Measurements from ENCODE around the gene TGM2. TPM values are rescaled to one million over a fixed set of nuclear protein-coding genes. Genes with fewer than 3 reads are reported as not detected.

TGM2 gene
- total RNA-seq, 1 donor from 2014 or later: 362 TPM

DNA sequence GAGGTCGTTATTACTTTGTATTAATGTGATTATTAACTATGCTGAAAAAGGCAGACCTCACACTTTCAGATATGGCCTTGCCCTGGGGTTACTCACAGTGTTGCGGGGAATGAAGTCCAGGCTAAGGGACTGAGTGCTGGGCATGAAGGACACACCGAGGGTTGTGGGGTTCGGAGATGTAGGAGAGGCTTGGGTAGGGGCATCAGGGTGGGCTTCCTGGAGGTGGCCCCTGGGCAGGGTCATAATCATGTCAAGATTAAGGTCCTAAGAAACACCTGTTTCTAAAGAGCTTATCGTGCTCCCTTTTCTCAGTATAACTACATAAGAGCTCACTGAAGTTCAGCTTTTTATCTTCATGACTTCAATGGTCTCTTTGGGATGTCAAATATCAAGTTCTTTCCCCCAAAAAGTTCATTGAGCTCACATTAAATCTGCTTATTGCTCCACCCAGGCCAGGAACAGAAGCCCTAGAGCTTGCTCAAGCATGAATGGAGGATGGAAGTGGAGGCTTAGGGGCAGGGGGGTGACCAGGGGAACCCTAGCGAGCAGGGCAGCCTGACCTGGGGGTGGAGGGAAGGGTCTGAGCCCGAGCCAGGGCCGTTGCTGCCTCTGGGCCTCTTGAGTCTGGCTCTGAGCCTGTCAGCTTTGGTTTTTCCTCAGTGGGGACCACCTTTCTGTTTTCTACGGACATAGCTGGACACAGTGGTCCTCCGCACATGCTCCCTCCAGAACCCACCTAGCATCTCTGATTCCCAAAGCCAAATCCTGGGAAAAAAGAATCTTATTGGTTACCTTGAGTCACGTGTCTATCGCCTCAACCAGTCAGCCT, 37.3 kb upstream of the TGM2 start:
- no peak overlapping the region for H3K4me3 ChIP-seq
- no peaks in the 10 kb centered on the region for H3K36me3 ChIP-seq
- TF ChIP-seq, protein P1, sequence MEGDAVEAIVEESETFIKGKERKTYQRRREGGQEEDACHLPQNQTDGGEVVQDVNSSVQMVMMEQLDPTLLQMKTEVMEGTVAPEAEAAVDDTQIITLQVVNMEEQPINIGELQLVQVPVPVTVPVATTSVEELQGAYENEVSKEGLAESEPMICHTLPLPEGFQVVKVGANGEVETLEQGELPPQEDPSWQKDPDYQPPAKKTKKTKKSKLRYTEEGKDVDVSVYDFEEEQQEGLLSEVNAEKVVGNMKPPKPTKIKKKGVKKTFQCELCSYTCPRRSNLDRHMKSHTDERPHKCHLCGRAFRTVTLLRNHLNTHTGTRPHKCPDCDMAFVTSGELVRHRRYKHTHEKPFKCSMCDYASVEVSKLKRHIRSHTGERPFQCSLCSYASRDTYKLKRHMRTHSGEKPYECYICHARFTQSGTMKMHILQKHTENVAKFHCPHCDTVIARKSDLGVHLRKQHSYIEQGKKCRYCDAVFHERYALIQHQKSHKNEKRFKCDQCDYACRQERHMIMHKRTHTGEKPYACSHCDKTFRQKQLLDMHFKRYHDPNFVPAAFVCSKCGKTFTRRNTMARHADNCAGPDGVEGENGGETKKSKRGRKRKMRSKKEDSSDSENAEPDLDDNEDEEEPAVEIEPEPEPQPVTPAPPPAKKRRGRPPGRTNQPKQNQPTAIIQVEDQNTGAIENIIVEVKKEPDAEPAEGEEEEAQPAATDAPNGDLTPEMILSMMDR (IDR thresholded peaks at IDR 0.05): no peak
- no peaks in the 10 kb centered on the region for H3K27me3 ChIP-seq (ENCODE audit: low read depth)
- H3K27ac ChIP-seq: no peak overlapping the region
- ATAC-seq: no peak
- H3K4me1 ChIP-seq: peaks cover 4% of the 10 kb centered on the region
- no peak for DNase-seq
- intact Hi-C loops (cut with DNase I): no loop called here
- H3K9me3 ChIP-seq: no peaks in the 10 kb centered on the region

DNA sequence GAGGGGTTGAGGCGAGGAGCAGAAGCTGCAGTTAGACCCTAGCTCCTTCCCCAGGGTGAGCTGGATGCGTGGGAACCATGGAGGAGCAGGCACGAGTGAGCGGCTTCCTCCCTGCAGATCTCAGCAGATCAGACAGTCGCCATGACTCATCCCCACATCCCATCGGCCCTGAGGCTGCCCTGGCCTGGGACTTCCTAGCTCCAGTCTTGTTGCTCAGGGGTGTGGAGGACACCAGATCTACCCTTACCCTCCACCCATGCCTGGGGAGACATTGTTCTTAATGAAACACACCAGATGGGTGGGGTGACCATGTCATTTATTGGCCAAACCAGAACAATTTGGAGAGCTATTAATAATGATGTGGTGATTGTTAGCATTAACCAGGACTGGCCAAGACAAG, 36.3 kb upstream of the TGM2 start:
- no peak overlapping the region for H3K4me3 ChIP-seq
- no peaks in the 10 kb centered on the region for H3K27me3 ChIP-seq (ENCODE audit: low read depth)
- intact Hi-C loops (cut with DNase I): no loop called here

DNA sequence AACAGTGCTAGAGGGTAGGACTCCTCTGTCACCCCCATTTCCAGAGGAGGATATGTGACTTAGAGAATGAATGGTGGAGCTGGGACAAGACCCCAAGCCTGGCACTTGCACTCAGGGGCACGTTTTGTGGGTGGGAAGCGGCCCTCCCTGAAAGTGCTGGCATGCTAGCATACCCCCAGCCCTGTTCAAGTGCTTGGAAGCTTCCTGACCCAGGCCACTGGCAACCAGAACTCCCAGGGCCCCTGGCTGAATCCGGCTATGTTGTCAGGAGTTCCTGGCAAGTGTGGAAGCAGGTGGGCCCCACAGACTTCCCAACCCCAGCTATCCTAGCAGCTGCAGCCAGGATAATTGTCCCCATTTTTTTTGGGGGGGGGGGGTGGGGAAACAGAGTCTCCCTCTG, 35.6 kb upstream of the TGM2 start:
- Histone ChIP-seq H3K27ac (no peak overlapping the region), H3K9me3 (no peaks in the 10 kb centered on the region), H3K4me3 (no peak overlapping the region), H3K27me3 (ENCODE audit: low read depth) (no peaks in the 10 kb centered on the region), H3K36me3 (no peaks in the 10 kb centered on the region), H3K4me1 (peaks cover 19% of the 10 kb centered on the region)
- intact Hi-C loops (cut with DNase I): no loop called here
- DNase-seq (no peak), ATAC-seq (no peak)
- TF ChIP-seq, protein P1 (IDR thresholded peaks at IDR 0.05): no peak

More for the DNA sequence above, 36.3 kb upstream of the TGM2 start:
- no peak overlapping the region for H3K27ac ChIP-seq
- TF ChIP-seq, protein P1 (IDR thresholded peaks at IDR 0.05): no peak
- ATAC-seq (peak; percentile 25 to 44), DNase-seq (peak; percentile 62)
- H3K9me3 ChIP-seq: no peaks in the 10 kb centered on the region
- H3K4me1 ChIP-seq: peaks cover 14% of the 10 kb centered on the region
- H3K36me3 ChIP-seq: no peaks in the 10 kb centered on the region

DNA sequence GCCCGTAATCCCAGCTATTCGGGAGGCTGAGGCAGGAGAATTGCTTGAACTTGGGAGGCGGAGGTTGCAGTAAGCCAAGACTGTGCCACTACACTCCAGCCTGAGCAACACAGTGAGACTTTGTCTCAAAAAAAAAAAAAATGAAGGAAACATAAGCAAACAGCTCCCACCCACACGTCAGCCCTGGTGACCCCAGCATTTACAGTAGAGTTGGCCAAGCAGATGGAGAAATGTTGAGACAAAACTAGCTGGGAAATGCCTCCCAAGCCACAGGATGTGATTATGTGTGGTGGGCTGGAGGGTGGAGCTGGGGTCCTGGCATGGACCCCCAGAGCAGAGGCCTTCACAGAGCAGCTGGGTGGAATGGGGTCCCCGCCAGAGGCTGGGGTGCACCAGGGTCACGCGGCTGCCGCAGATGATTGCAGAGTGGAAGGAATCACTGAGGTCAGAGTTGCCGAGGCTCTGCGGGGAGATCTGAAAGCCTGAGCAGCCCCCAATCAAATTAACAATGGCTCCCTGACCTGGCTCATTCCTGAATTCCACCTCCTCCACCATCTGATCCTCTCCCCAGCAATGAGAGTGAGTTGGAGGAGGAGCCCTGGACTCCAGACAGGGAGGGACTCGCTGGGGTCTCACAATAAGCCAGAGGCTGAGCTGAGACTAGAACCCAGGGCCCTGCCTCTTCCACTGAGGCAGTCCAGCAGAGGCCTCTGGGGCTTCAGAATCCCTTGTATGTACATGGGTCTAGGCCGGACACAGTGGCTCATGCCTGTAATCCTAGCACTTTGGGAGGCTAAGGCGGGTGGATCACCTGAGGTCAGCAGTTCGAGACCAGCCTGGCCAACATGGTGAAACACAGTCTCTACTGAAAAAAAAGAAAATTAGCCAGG, 34.7 kb upstream of the TGM2 start:
- intact Hi-C loops (cut with DNase I): no loop called here
- ATAC-seq: no peak
- peaks cover 21% of the 10 kb centered on the region for H3K4me1 ChIP-seq
- no peaks in the 10 kb centered on the region for H3K36me3 ChIP-seq
- TF ChIP-seq, protein P1 (IDR thresholded peaks at IDR 0.05): no peak
- H3K27me3 ChIP-seq (ENCODE audit: low read depth): no peaks in the 10 kb centered on the region
- H3K4me3 ChIP-seq: no peak overlapping the region
- no peaks in the 10 kb centered on the region for H3K9me3 ChIP-seq
- DNase-seq: no peak
- no peak overlapping the region for H3K27ac ChIP-seq

DNA sequence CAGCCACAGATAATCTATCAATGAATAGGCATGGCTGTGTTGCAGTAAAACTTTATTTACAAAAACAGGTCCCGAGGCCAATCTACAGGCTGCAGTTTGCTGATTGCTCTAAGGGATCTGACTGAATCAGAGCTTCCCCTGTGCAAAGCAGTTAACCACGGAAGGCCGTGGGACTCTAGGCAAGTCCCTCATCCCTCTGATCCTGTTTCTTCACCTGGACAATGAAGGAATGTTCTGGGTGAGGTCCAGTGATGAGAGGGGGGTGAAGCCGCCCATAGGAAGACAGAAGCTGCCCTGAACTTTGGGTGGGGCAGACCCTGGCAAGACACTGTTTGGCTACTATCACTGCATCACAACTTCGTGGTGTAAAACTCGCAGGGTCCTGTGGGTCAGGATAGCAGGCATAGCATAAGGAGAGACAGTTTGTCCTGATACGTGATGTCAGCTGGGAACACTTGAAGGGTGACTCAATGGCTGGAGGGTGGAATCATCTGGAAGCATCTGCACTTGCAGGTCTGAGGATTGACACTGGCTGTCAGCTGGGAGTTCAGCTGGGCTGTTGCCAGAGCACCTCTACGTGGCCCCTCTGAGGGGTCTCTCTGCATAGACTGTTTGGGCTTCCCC, 33.3 kb upstream of the TGM2 start:
- no peaks in the 10 kb centered on the region for H3K36me3 ChIP-seq
- H3K27ac ChIP-seq: no peak overlapping the region
- no peaks in the 10 kb centered on the region for H3K9me3 ChIP-seq
- no peak overlapping the region for H3K4me3 ChIP-seq
- peaks cover 23% of the 10 kb centered on the region for H3K4me1 ChIP-seq
- H3K27me3 ChIP-seq (ENCODE audit: low read depth): no peaks in the 10 kb centered on the region
- intact Hi-C loops (cut with DNase I): no loop called here
- TF ChIP-seq, protein P1 (IDR thresholded peaks at IDR 0.05): no peak
- ATAC-seq (no peak), DNase-seq (no peak)

Measured in lower lobe of right lung (tissue), 2 donors.